HUES48 (cell line): ENCODE measurements around the gene ABHD14A.

Source experiments
- H3K27ac ChIP-seq: one replicate; pipeline ENCODE4 v1.7.0; 2013; ENCODE audit warnings: low read depth, low read length, inconsistent platforms
- H3K27me3 ChIP-seq: 2 replicates; pipeline ENCODE4 v1.6.1; 2013; ENCODE audit warnings: mild to moderate bottlenecking, low read length; ENCODE audit not compliant: control insufficient read depth, insufficient read depth
- H3K36me3 ChIP-seq: 2 replicates; pipeline ENCODE4 v1.6.1; 2013; ENCODE audit warnings: low read length; ENCODE audit not compliant: control insufficient read depth, insufficient read depth
- H3K4me1 ChIP-seq: 2 replicates; pipeline ENCODE4 v1.6.1; 2013; ENCODE audit warnings: mild to moderate bottlenecking, low read length; ENCODE audit not compliant: control insufficient read depth, insufficient read depth
- H3K4me3 ChIP-seq: 2 replicates; pipeline ENCODE4 v1.5.1; 2013; ENCODE audit warnings: mild to moderate bottlenecking, low read depth, low read length
- H3K9ac ChIP-seq: 2 replicates; pipeline ENCODE4 v1.6.1; 2013; ENCODE audit warnings: mild to moderate bottlenecking, low read depth, low read length, moderate library complexity
- H3K9me3 ChIP-seq: 2 replicates; pipeline ENCODE4 v1.6.1; 2013; ENCODE audit warnings: low read length; ENCODE audit not compliant: control insufficient read depth, insufficient read depth

The ABHD14A gene

DNA sequence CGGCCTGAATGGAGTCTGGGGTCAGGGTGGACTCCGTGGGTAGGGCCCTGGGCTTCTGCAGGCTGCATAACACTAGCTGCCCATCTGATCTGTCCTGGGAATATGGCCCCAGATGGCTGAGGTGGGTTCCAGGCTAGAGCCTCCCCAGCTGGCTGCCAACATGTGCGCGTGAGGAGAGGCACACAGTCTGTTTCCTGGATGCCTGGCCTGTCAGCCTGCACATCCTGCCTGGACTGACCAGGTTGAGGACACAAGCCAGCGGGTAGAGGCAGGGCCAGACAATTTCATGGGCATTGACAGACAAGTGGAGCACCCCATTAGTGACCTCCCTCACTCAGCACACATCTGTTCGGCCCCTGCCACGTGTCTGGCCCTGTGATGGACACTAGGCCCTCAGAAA is 50.6 kb downstream of the ABHD14A start:
- Histone ChIP-seq H3K4me3 (no peak overlapping the region), H3K9me3 (no peaks in the 10 kb centered on the region), H3K36me3 (no peaks in the 10 kb centered on the region), H3K27ac (no peak overlapping the region), H3K4me1 (peaks cover 7% of the 10 kb centered on the region), H3K9ac (no peak overlapping the region), H3K27me3 (no peaks in the 10 kb centered on the region)

GRCh38 chr3:52026041-52026440 is 51.2 kb downstream of the ABHD14A start:
- Histone ChIP-seq H3K4me3 (no peak overlapping the region), H3K4me1 (peaks cover 7% of the 10 kb centered on the region), H3K36me3 (no peaks in the 10 kb centered on the region), H3K9me3 (no peaks in the 10 kb centered on the region), H3K27ac (no peak overlapping the region), H3K27me3 (no peaks in the 10 kb centered on the region), H3K9ac (no peak overlapping the region)

DNA sequence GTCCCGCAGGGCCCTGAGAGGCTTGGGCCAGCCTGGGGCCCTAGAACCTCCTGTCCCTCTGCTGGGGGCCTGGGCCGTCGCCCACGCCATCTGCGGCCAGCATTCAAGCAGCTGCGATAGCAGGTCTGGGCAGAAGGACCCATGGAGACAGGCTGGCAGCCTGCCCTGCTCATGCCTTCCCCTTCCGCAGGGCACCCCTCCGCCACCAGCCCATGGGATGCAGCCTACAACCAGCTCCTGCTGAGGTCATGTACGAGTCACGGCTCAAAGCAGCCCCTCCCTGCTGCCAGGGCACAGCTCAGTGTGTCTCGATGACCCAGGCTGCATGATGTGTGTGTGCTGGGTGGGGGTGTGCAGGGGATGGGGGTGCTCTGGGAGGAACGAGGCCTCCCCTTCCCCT is 53.7 kb downstream of the ABHD14A start:
- Histone ChIP-seq H3K9me3 (no peaks in the 10 kb centered on the region), H3K4me1 (no peaks in the 10 kb centered on the region), H3K36me3 (no peaks in the 10 kb centered on the region), H3K27ac (no peak overlapping the region), H3K4me3 (no peak overlapping the region), H3K27me3 (no peaks in the 10 kb centered on the region), H3K9ac (no peak overlapping the region)

DNA sequence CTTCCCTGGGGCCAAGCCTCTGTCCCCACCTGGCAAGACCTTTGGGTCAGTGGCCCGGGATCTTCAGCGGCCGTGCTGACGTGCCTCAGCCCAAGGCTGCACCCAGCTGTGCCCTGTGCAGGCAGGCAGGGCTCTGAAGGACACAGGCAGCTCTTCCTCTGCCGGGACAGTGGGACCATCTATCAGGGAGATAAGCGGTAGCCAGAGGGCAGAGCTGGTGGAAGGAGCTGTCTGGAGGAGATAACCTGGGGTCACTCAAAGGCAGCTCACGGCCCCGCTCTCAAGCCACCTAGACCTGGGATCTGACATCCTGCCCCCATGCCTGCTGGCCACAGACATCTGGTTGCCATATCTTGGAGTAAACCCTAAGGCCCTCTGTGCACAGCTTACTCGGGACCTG is 54.2 kb downstream of the ABHD14A start:
- no peaks in the 10 kb centered on the region for H3K9me3 ChIP-seq
- no peak overlapping the region for H3K9ac ChIP-seq
- no peaks in the 10 kb centered on the region for H3K4me1 ChIP-seq
- no peaks in the 10 kb centered on the region for H3K27me3 ChIP-seq
- no peaks in the 10 kb centered on the region for H3K36me3 ChIP-seq
- H3K4me3 ChIP-seq = no peak overlapping the region
- H3K27ac ChIP-seq = no peak overlapping the region

GRCh38 chr3:52029535-52029934 is 54.7 kb downstream of the ABHD14A start:
- H3K4me1 ChIP-seq = no peaks in the 10 kb centered on the region
- no peak overlapping the region for H3K9ac ChIP-seq
- no peak overlapping the region for H3K4me3 ChIP-seq
- no peak overlapping the region for H3K27ac ChIP-seq
- H3K36me3 ChIP-seq = no peaks in the 10 kb centered on the region
- no peaks in the 10 kb centered on the region for H3K27me3 ChIP-seq
- no peaks in the 10 kb centered on the region for H3K9me3 ChIP-seq
